HepG2 (cell line): ENCODE measurements around the gene GTF2A1. TPM values are rescaled to one million over a fixed set of nuclear protein-coding genes. Genes with fewer than 3 reads are reported as not detected.
A peak's percentile ranks its signal among the peaks of the same experiment; 100 is the strongest.

Experiments used
- ADNP ChIP-seq: sonication (generic); formaldehyde crosslinking; IDR thresholded peaks from 2 replicates; pipeline ENCODE4 v1.4.0; 2020; ENCODE audit warnings: missing genetic modification reagents
- FOXP1 ChIP-seq, 2 experiments: fragments of 450-650 bp in 1 of 2; IDR thresholded peaks; 2 replicates each; pipeline ENCODE4 v1.6.1; 2017 to 2018; ENCODE audit warnings: antibody characterized with exemption in 1 of 2
- HNF4A ChIP-seq: sonication (generic); formaldehyde crosslinking; IDR thresholded peaks from 2 replicates; pipeline ENCODE4 v1.4.0; 2020; ENCODE audit warnings: missing genetic modification reagents
- KLF9 ChIP-seq: IDR thresholded peaks from 2 replicates; pipeline ENCODE4 v1.6.1; 2016; ENCODE audit warnings: low read depth
- PHF21A ChIP-seq: sonication (generic); formaldehyde crosslinking; IDR thresholded peaks from 2 replicates; pipeline ENCODE4 v1.5.0; 2020; ENCODE audit warnings: mild to moderate bottlenecking, missing genetic modification reagents
- POLR2G ChIP-seq: fragments of 200-400 bp; formaldehyde crosslinking; IDR thresholded peaks from 2 replicates; pipeline ENCODE4 v1.6.1; 2018; ENCODE audit warnings: mild to moderate bottlenecking, low read depth, low read length, moderate library complexity
- PTBP1 ChIP-seq: fragments of 200-400 bp; formaldehyde crosslinking; IDR thresholded peaks from 2 replicates; pipeline ENCODE4 v1.6.1; 2018; ENCODE audit warnings: low read length, low read depth; ENCODE audit not compliant: poor library complexity, severe bottlenecking
- RBM22 ChIP-seq: fragments of 200-400 bp; formaldehyde crosslinking; optimal IDR thresholded peaks from 2 replicates; pipeline ENCODE3; 2017; ENCODE audit warnings: mild to moderate bottlenecking, low read length, moderate library complexity
- SMC3 ChIP-seq: IDR thresholded peaks from 2 replicates; pipeline ENCODE4 v1.6.1; 2011; ENCODE audit warnings: low read length, improper control_type of control experiment
- TCF12 ChIP-seq, 2 experiments: fragments of 450-650 bp in 1 of 2; sonication (generic) in 1 of 2; formaldehyde crosslinking in 1 of 2; IDR thresholded peaks; 2 replicates each; pipeline versions ENCODE4 v1.6.1 to v1.8.0; 2017 to 2022; ENCODE audit warnings: antibody characterized with exemption in 1 of 2, mild to moderate bottlenecking in 1 of 2, missing genetic modification reagents in 1 of 2, moderate library complexity in 1 of 2
- ZNF367 ChIP-seq: sonication (generic); formaldehyde crosslinking; IDR thresholded peaks from 2 replicates; pipeline ENCODE4 v1.4.0; 2020; ENCODE audit warnings: missing genetic modification reagents, borderline replicate concordance
- ZNF552 ChIP-seq: sonication (generic); formaldehyde crosslinking; IDR thresholded peaks from 2 replicates; pipeline ENCODE4 v1.9.0; 2022; ENCODE audit warnings: missing genetic modification reagents, mild to moderate bottlenecking, borderline replicate concordance
- ZNF609 ChIP-seq: sonication (generic); formaldehyde crosslinking; IDR thresholded peaks from 2 replicates; pipeline ENCODE4 v1.4.0; 2020; ENCODE audit warnings: mild to moderate bottlenecking, missing genetic modification reagents, borderline replicate concordance
- ZNF713 ChIP-seq: sonication (generic); formaldehyde crosslinking; IDR thresholded peaks from 2 replicates; pipeline ENCODE4 v1.4.0; 2020; ENCODE audit warnings: mild to moderate bottlenecking, missing genetic modification reagents
- ZNF841 ChIP-seq: sonication (generic); formaldehyde crosslinking; IDR thresholded peaks from 2 replicates; pipeline ENCODE4 v1.8.1; 2023; ENCODE audit warnings: missing genetic modification reagents, borderline replicate concordance
- polyA plus RNA-seq, 8 experiments: library from polyadenylated mRNA; depleted of rRNA in 3 of 8; stranded (reverse) in 7 of 8; unstranded in 1 of 8; fragments of >200 nt; fragmentation: Illumina TruSeq in 4 of 8; extraction: Trizol in 4 of 8; gene quantifications; 2 replicates each; pipeline versions ENCODE4 v1.2.1 to v1.2.3, GENCODE V29; 2011 to 2016; ENCODE audit warnings: low read depth in 4 of 8, missing spikeins in 1 of 8, mixed read lengths in 1 of 8; ENCODE audit not compliant: insufficient read depth in 1 of 8
- total RNA-seq, 5 experiments: library from RNA; depleted of rRNA; stranded (reverse); fragments of >200 nt; fragmentation: Illumina TruSeq; extraction: Trizol; gene quantifications; 2 replicates each; pipeline ENCODE4 v1.2.3, GENCODE V29; 2016; ENCODE audit warnings: low read depth in 1 of 5
- TF ChIP-seq, protein P1 (sequence below): IDR thresholded peaks from 2 replicates; pipeline ENCODE4 v1.4.0; 2020; ENCODE audit warnings: mild to moderate bottlenecking, missing genetic modification reagents
- TF ChIP-seq, protein P2 (sequence below): sonication (generic); formaldehyde crosslinking; IDR thresholded peaks from 2 replicates; pipeline ENCODE4 v1.8.1; 2022; ENCODE audit warnings: mild to moderate bottlenecking, missing genetic modification reagents
- TF ChIP-seq, protein P3 (sequence below): sonication (generic); formaldehyde crosslinking; IDR thresholded peaks from 2 replicates; pipeline ENCODE4 v1.4.0; 2020; ENCODE audit warnings: mild to moderate bottlenecking, missing genetic modification reagents

The GTF2A1 gene
- total and polyA plus RNA-seq, 2 of the 13 experiments (the other 11 are each of a cell fraction or from before 2014, with no cell fraction given), result 14.9 to 17.5 TPM

GRCh38 chr14:81220830-81221578 is at the start of gene GTF2A1 (continued):
- TF ChIP-seq, protein P1, sequence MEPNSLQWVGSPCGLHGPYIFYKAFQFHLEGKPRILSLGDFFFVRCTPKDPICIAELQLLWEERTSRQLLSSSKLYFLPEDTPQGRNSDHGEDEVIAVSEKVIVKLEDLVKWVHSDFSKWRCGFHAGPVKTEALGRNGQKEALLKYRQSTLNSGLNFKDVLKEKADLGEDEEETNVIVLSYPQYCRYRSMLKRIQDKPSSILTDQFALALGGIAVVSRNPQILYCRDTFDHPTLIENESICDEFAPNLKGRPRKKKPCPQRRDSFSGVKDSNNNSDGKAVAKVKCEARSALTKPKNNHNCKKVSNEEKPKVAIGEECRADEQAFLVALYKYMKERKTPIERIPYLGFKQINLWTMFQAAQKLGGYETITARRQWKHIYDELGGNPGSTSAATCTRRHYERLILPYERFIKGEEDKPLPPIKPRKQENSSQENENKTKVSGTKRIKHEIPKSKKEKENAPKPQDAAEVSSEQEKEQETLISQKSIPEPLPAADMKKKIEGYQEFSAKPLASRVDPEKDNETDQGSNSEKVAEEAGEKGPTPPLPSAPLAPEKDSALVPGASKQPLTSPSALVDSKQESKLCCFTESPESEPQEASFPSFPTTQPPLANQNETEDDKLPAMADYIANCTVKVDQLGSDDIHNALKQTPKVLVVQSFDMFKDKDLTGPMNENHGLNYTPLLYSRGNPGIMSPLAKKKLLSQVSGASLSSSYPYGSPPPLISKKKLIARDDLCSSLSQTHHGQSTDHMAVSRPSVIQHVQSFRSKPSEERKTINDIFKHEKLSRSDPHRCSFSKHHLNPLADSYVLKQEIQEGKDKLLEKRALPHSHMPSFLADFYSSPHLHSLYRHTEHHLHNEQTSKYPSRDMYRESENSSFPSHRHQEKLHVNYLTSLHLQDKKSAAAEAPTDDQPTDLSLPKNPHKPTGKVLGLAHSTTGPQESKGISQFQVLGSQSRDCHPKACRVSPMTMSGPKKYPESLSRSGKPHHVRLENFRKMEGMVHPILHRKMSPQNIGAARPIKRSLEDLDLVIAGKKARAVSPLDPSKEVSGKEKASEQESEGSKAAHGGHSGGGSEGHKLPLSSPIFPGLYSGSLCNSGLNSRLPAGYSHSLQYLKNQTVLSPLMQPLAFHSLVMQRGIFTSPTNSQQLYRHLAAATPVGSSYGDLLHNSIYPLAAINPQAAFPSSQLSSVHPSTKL (CRISPR knock-in tag), result peak; percentile 38; the same call in 1 of the 2 replicates
- TF ChIP-seq RBM22 (no peak), ZNF841 (CRISPR knock-in tag) (no peak), ZNF552 (peak; percentile 42; the same call in 1 of the 2 replicates), POLR2G (peak; percentile 99), SMC3 (no peak), PHF21A (CRISPR knock-in tag) (peak; percentile 53; the same call in 1 of the 2 replicates), PTBP1 (no peak), KLF9 (CRISPR knock-in tag) (no peak), TCF12 (IDR thresholded peaks at IDR 0.05) (no peak), TCF12 (CRISPR knock-in tag; IDR thresholded peaks at IDR 0.05) (no peak; the same call in 1 of the 2 replicates), HNF4A (CRISPR knock-in tag) (no peak), ZNF713 (no peak), ZNF367 (CRISPR knock-in tag) (no peak; the same call in none of the 2 replicates), FOXP1 (IDR thresholded peaks at IDR 0.05) (no peak), FOXP1 (CRISPR knock-in tag; IDR thresholded peaks at IDR 0.05) (no peak), ADNP (CRISPR knock-in tag) (no peak), ZNF609 (CRISPR knock-in tag) (peak; percentile 62; the same call in 1 of the 2 replicates)
- TF ChIP-seq, protein P2, sequence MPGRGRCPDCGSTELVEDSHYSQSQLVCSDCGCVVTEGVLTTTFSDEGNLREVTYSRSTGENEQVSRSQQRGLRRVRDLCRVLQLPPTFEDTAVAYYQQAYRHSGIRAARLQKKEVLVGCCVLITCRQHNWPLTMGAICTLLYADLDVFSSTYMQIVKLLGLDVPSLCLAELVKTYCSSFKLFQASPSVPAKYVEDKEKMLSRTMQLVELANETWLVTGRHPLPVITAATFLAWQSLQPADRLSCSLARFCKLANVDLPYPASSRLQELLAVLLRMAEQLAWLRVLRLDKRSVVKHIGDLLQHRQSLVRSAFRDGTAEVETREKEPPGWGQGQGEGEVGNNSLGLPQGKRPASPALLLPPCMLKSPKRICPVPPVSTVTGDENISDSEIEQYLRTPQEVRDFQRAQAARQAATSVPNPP (CRISPR knock-in tag), result no peak
- TF ChIP-seq, protein P3, sequence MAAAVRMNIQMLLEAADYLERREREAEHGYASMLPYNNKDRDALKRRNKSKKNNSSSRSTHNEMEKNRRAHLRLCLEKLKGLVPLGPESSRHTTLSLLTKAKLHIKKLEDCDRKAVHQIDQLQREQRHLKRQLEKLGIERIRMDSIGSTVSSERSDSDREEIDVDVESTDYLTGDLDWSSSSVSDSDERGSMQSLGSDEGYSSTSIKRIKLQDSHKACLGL, result peak; percentile 57
